GM12878 (cell line): ENCODE data around the gene PTPRN2. TPM values are rescaled to one million over a fixed set of nuclear protein-coding genes. Genes with fewer than 3 reads are reported as not detected.

ENCODE experiments used
- ATAC-seq: fragments of 200-7000 bp; cut with Tn5 transposase; 3 replicates; pipeline ENCODE4 v1.9.1; 2020; ENCODE audit warnings: mild to moderate bottlenecking, moderate library complexity
- BruUV-seq: library from RNA; stranded (reverse); fragments of 400-500 nt; replicated peaks from 2 replicates; lab custom pipeline; 2021; lab: Mats Ljungman, UMichigan
- CTCF ChIA-PET: fragments of 300-600 bp; sonication (Branson Sonifier 250); formaldehyde crosslinking; extraction: SDS; loops from one replicate; lab custom pipeline; 2021; ENCODE audit warnings: inconsistent platforms; lab: Yijun Ruan, JAX
- POLR2A ChIA-PET: fragments of 350-600 bp; formaldehyde crosslinking; extraction: SDS; loops from one replicate; lab custom pipeline; 2021; ENCODE audit warnings: inconsistent platforms; lab: Charles Lee
- RAD21 ChIA-PET: fragments of 300-600 bp; sonication (Branson Sonifier 250); formaldehyde crosslinking; loops from one replicate; lab custom pipeline; 2023; ENCODE audit warnings: antibody characterized with exemption; ENCODE audit not compliant: unreplicated experiment; lab: Charles Lee
- SMC1A ChIA-PET: fragments of 300-600 bp; sonication (Branson Sonifier 250); formaldehyde crosslinking; loops from one replicate; lab custom pipeline; 2023; ENCODE audit not compliant: unreplicated experiment, uncharacterized antibody; lab: Charles Lee
- DNase-seq: peaks from one replicate; pipeline ENCODE4 v3.0.0-alpha.2; 2011; ENCODE audit warnings: low read depth, low spot score
- FAIRE-seq: peaks from 3 replicates; lab custom pipeline; 2011; peaks lifted over from hg19 to GRCh38; lab: Jason Lieb, UNC
- H2AFZ ChIP-seq: 2 replicates; pipeline ENCODE4 v1.6.0; 2011; ENCODE audit warnings: low read depth, low read length, control low read depth; ENCODE audit not compliant: control insufficient read depth
- H3K27ac ChIP-seq: 2 replicates; pipeline ENCODE4 v1.5.1; 2011; ENCODE audit warnings: control low read depth; ENCODE audit not compliant: control insufficient read depth, insufficient read depth
- H3K27me3 ChIP-seq, 2 experiments: replicated peaks in 1 of 2; 2 replicates each; pipeline versions ENCODE4 v1.6.0 to v1.6.1; 2011; ENCODE audit warnings: low read length in 1 of 2; ENCODE audit not compliant: control insufficient read depth in 2 of 2, insufficient read depth in 2 of 2
- H3K36me3 ChIP-seq, 2 experiments: 2 replicates each; pipeline ENCODE4 v1.5.1; 2011; ENCODE audit warnings: low read length in 1 of 2; ENCODE audit not compliant: control insufficient read depth in 2 of 2, insufficient read depth in 2 of 2
- H3K4me1 ChIP-seq: 2 replicates; pipeline ENCODE4 v1.6.1; 2011; ENCODE audit warnings: mild to moderate bottlenecking, low read length, moderate library complexity, mixed read lengths; ENCODE audit not compliant: control insufficient read depth, insufficient read depth
- H3K4me2 ChIP-seq: 2 replicates; pipeline ENCODE4 v1.6.0; 2011; ENCODE audit warnings: control low read depth; ENCODE audit not compliant: control insufficient read depth, insufficient read depth
- H3K4me3 ChIP-seq: fragments of 200-600 bp; sonication (generic); 2 replicates; pipeline ENCODE4 v1.5.1; 2016
- H3K79me2 ChIP-seq: 2 replicates; pipeline ENCODE4 v1.6.0; 2011; ENCODE audit warnings: low read length; ENCODE audit not compliant: control insufficient read depth, insufficient read depth
- H3K9ac ChIP-seq: 2 replicates; pipeline ENCODE4 v1.8.0; 2011; ENCODE audit warnings: low read length, control low read depth, mixed read lengths; ENCODE audit not compliant: control insufficient read depth, insufficient read depth
- H3K9me3 ChIP-seq: replicated peaks from 3 replicates; pipeline ENCODE4 v1.5.1; 2011; ENCODE audit warnings: mild to moderate bottlenecking, low read length; ENCODE audit not compliant: control insufficient read depth, insufficient read depth
- H4K20me1 ChIP-seq: 2 replicates; pipeline ENCODE4 v1.6.0; 2011; ENCODE audit not compliant: control insufficient read depth, insufficient read depth
- ASH2L ChIP-seq: fragments of 300-600, 200-600 bp; sonication (generic); IDR thresholded peaks from 2 replicates; pipeline ENCODE4 v1.6.1; 2017; ENCODE audit warnings: low read depth, mild to moderate bottlenecking, borderline replicate concordance
- BACH1 ChIP-seq: fragments of 450-650 bp; IDR thresholded peaks from 2 replicates; pipeline ENCODE4 v1.6.1; 2017; ENCODE audit warnings: mild to moderate bottlenecking, borderline replicate concordance
- CREM ChIP-seq: IDR thresholded peaks from 2 replicates; pipeline ENCODE4 v1.6.1; 2014; ENCODE audit warnings: antibody characterized with exemption, low read depth
- ETV6 ChIP-seq, 2 experiments: fragments of 450-650 bp in 1 of 2; IDR thresholded peaks in 1 of 2; conservative IDR thresholded peaks in 1 of 2; 2 replicates each; pipeline ENCODE4 v1.6.1; 2014; ENCODE audit warnings: antibody characterized with exemption in 1 of 2, borderline replicate concordance in 1 of 2, low read depth in 1 of 2, mild to moderate bottlenecking in 1 of 2, moderate library complexity in 1 of 2
- FOXM1 ChIP-seq: IDR thresholded peaks from 2 replicates; pipeline ENCODE4 v1.6.1; 2012; ENCODE audit warnings: low read depth, mild to moderate bottlenecking, inconsistent platforms, low read length, moderate library complexity
- MEF2B ChIP-seq: fragments of 450-650 bp; IDR thresholded peaks from 2 replicates; pipeline ENCODE4 v1.6.1; 2018; ENCODE audit warnings: mild to moderate bottlenecking, moderate library complexity; ENCODE audit not compliant: partially characterized antibody, poor library complexity, severe bottlenecking
- SP1 ChIP-seq: IDR thresholded peaks from one replicate; pipeline ENCODE4 v1.6.1; 2011; ENCODE audit warnings: low read depth, low read length
- SRF ChIP-seq, 2 experiments: IDR thresholded peaks; 2 replicates each; pipeline ENCODE4 v1.6.1; 2011; ENCODE audit warnings: low read depth in 2 of 2, low read length in 2 of 2, mild to moderate bottlenecking in 1 of 2, moderate library complexity in 1 of 2
- YBX1 ChIP-seq: fragments of 450-650 bp; IDR thresholded peaks from 2 replicates; pipeline ENCODE4 v1.6.1; 2016; ENCODE audit warnings: antibody characterized with exemption
- ZNF687 ChIP-seq: fragments of 450-650 bp; IDR thresholded peaks from 2 replicates; pipeline ENCODE4 v1.6.1; 2017; ENCODE audit warnings: mild to moderate bottlenecking, moderate library complexity
- WGBS: methylation state at CpG from one replicate; pipeline ENCODE4 v1.1.6; 2016; ENCODE audit warnings: low lambda C conversion rate; ENCODE audit not compliant: insufficient replicate concordance, insufficient coverage; ENCODE audit errors: missing lambda C conversion rate; 5-methylcytosine and 5-hydroxymethylcytosine counted together
- in situ Hi-C: fragments of 300-500 bp; cut with MboI; formaldehyde crosslinking; loops from 9 replicates; pipeline ENCODE4 v1.14.3; 2018; ENCODE audit warnings: mixed read lengths
- intact Hi-C: fragments of 100-400 bp; cut with micrococcal nuclease; formaldehyde crosslinking; loops from one replicate; pipeline ENCODE4 v1.14.2; 2022; ENCODE audit not compliant: unreplicated experiment
- polyA plus RNA-seq, 11 experiments: library from polyadenylated mRNA; depleted of rRNA in 4 of 11; unstranded in 6 of 11; stranded (reverse) in 5 of 11; fragments of >200 nt; fragmentation: Nextera tagmentation in 4 of 11; fragmentation: Illumina TruSeq in 1 of 11; extraction: Ambion mirVana in 4 of 11; extraction: Trizol in 1 of 11; gene quantifications; 1 replicate in 1 of 11; 2 replicates in 10 of 11; pipeline versions ENCODE4 v1.2.1 to v1.2.3, GENCODE V29; 2011 to 2016; ENCODE audit warnings: inconsistent platforms in 2 of 11, missing spikeins in 2 of 11, low read depth in 1 of 11
- total RNA-seq, 4 experiments: library from RNA; depleted of rRNA in 3 of 4; stranded (reverse); fragments of >200 nt in 3 of 4; fragmentation: Illumina TruSeq in 1 of 4; extraction: Trizol in 1 of 4; gene quantifications; 2 replicates each; pipeline versions ENCODE4 v1.2.1 to v1.2.3, GENCODE V29; 2013 to 2021

PTPRN2 gene
- total and polyA plus RNA-seq, 10 of the 15 experiments (the other 5 are each of a cell fraction or from before 2014, with no cell fraction given), result 5.4 TPM; not detected in 9

DNA sequence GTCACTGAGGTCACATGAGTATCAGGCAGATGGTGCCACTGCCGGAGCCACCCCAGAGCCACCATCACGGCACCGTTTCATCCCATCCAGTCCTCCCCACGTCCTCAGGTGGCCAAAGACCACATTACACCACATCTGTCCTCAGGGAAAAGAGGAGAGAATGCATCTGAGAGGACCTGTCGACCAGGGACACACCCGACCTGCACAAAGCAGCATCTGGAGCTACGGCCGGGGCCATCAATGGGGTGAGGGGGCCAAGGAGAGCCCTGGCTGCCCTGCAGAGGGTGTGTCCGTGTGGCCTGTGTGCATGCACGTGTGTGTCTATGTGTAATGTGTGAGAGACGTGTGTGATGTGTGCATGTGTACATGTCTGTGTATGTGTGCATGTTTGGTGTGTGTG is 770.2 kb downstream of the PTPRN2 start:
- ChIA-PET RAD21 (no interaction called here), POLR2A (no interaction called here), SMC1A (no interaction called here), CTCF (no interaction called here)
- no peak for DNase-seq
- in situ Hi-C loops, result no loop called here
- H3K27me3 ChIP-seq, result no peaks in the 10 kb centered on the region
- no peak overlapping the region for H3K4me3 ChIP-seq
- no peaks in the 10 kb centered on the region for H3K79me2 ChIP-seq
- H3K9ac ChIP-seq, result no peak overlapping the region
- no TSS peak for BruUV-seq
- no peak for FAIRE-seq
- no peaks in the 10 kb centered on the region for H3K36me3 ChIP-seq
- H2AFZ ChIP-seq, result no peak overlapping the region
- H3K27ac ChIP-seq, result no peak overlapping the region
- H3K4me2 ChIP-seq, result no peak overlapping the region
- no peaks in the 10 kb centered on the region for H3K4me1 ChIP-seq
- TF ChIP-seq BACH1, result no peak
- no peak for TF ChIP-seq ASH2L
- TF ChIP-seq ETV6 (conservative IDR thresholded peaks at IDR 0.05 in 1 of 2, IDR thresholded peaks at IDR 0.05 in 1 of 2; ENCODE audit: borderline replicate concordance in 1 of 2, low read depth in 1 of 2), result no peak
- TF ChIP-seq SRF (IDR thresholded peaks at IDR 0.05; ENCODE audit: low read depth in 2 of 2, low read length in 2 of 2), result no peak
- TF ChIP-seq SP1, result no peak
- ATAC-seq, result no peak
- H3K9me3 ChIP-seq, result no peaks in the 10 kb centered on the region; the same call in 2 of the 3 replicates
- no peaks in the 10 kb centered on the region for H4K20me1 ChIP-seq
- WGBS, result 42% methylated on average over 11 of the region's 11 CpGs
- intact Hi-C loops, result no loop called here

GRCh38 chr7:157816526-157817250 is 770.9 kb downstream of the PTPRN2 start:
- 41% methylated on average over 25 of the region's 26 CpGs for WGBS
- no peak overlapping the region for H3K4me2 ChIP-seq
- ChIA-PET POLR2A (no interaction called here), CTCF (no interaction called here), SMC1A (no interaction called here), RAD21 (no interaction called here)
- in situ Hi-C loops (no loop called here), intact Hi-C loops (no loop called here)
- H3K27me3 ChIP-seq, result no peaks in the 10 kb centered on the region
- H3K79me2 ChIP-seq, result no peaks in the 10 kb centered on the region
- BruUV-seq, result no TSS peak
- H3K9me3 ChIP-seq, result no peaks in the 10 kb centered on the region; the same call in 2 of the 3 replicates
- no peak overlapping the region for H3K4me3 ChIP-seq
- H3K4me1 ChIP-seq, result no peaks in the 10 kb centered on the region
- no peak overlapping the region for H3K27ac ChIP-seq
- FAIRE-seq (no peak), DNase-seq (no peak), ATAC-seq (no peak)
- H3K9ac ChIP-seq, result no peak overlapping the region
- H3K36me3 ChIP-seq, result no peaks in the 10 kb centered on the region
- no peaks in the 10 kb centered on the region for H4K20me1 ChIP-seq
- H2AFZ ChIP-seq, result no peak overlapping the region
- TF ChIP-seq FOXM1, result no peak
- TF ChIP-seq ZNF687, result no peak
- no peak for TF ChIP-seq YBX1
- TF ChIP-seq CREM, result no peak
- no peak for TF ChIP-seq MEF2B
